Epidermal melanocyte (primary cell): Measurements from ENCODE around the gene MAS1L.
"Not testable (repeated sequence)": the region's sequence is repeated elsewhere in the genome, so short reads cannot be mapped to it uniquely, and the experiment has no call there.

Source experiments
- DNase-seq: peaks from one replicate; pipeline ENCODE4 v3.0.0; 2011; ENCODE audit warnings: low spot score; ENCODE audit not compliant: insufficient read length

The MAS1L gene

DNA sequence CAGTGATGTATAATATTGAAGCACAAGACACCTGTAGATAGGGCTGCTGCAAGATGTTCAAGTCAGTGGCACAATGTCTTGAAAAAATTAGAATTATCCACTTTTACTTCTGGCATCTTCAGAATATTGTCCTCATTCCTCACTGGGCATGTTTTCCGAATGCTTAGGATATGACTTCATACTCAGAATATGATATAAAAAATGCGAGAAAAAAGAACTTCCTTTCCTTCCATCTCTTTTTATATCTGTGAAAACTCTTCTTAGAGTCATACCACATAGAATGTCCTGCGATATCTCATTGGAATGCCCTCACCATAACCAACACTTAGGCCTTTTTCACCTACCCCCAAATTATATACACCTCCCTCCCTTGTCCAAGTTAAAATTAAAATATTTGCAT is 4.6 kb downstream of the MAS1L start:
- no peak for DNase-seq

DNA sequence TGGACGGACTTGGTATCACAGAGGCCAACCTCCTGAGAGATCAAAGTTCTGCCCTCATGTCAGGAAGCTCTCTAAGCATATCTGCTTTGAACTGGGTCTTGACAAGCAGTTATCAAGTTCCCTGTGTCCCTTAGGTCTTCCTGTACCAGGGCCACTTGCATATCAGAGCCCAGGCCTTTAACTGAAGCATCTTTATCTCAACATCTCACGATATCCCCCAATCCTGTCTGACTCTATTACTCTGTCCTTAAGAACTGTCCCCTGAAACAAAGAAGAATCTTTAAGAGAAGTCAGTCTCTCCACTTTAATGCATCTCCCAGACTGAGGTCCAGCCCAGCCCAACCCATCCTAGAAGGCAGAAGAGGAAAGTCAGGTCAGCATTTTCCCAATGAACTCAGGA is 8.2 kb downstream of the MAS1L start:
- DNase-seq, result no peak

DNA sequence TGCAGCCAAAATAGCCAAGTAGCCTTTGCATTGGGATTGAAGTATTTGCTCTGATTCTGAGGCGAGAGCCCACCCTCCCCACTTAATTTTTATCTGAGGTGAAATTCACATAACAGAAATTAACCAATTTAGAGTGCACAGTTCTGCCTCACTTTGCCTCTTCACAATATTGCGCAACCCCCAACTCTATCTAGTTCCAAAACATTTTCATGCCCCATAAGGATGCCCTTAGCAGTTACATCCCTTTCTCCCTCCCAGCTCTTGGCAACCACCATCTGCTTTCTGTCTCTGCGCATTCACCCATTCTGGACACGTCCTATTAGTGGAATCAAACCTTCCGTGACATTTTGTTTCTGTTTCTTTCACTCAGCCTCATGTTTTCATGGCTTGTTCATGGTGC is 9.0 kb downstream of the MAS1L start:
- DNase-seq, result no peak

DNA sequence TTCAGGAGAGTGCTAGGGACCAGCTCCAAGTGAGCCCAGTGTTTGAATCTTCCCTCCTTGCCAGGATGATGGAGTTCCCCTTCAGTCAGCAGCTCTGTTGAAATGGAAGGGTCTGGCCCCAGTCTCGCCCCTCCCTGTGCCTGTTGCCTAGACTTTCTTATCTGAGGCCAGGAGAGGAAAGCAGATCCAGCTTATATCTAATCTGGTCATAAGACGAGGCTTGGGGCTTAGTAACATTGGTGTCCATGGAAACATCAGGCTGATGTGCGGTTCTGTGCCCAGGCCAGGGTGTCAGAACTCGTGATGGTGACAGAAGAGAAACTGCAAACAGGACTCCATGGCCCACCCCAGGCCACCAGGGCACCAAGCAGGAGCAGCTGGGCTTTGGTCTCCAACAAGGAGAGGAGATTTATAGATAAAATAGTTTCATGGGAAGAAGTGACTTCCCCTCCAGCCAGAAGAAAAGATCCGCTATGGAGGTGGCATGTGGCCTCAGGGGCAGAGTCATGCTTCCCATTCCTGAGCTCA is 9.8 kb downstream of the MAS1L start:
- no peak for DNase-seq

DNA sequence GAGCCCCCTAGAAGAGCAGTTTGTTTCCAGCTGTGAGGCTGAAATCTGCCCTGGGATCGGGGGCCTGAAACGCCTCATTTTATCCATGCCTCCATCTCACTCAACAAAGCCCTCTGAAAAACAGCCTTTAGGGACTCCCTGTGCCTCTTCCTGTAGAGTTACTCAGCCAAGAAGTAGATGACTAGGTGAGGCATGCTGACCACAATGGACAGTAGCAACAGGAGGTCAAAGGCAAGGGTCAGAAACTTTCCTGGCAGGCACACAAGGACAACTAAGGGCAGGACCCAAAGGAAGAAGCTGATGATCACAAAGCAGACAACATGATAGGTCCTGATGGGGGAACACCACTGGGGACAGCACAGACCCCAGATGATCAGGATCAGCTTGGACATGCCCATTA is 12.8 kb downstream of the MAS1L start:
- no peak for DNase-seq

DNA sequence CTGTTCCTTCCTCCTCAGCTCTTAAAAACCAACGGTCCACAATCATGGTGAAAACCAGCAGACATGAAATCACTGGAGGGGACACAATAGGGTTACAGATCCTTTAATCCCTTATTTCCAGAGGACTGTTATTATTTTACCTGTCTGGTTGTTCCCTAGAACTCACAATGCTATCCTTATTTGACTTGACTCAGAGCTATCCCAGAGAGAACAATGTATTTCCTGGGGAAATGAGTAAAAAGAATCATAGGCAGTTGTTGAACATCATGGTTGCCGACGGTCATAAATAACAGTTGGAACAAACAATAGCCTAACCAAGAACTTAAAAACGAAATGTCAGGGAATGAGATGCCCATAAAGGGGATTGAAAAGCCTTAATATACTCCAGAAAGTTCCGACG is 21.5 kb downstream of the MAS1L start:
- DNase-seq, result no peak

DNA sequence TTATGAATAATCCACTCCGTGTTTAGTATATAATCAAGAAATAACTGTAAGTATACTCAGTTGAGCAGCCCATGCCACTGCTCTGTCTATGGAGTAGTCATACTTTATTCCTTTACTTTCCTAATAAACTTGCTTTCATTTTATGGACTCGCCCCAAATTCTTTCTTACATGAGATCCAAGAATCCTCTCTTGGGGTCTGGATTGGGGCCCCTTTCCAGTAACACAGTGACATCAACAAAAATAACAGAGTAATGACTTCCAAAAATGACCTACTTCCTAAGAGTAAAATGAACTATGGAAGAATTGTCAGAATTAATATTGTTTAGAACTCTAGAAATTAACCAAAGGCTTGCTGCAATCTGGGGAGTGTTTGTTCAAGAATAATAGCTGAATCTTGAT is 22.0 kb downstream of the MAS1L start:
- DNase-seq, result no peak

DNA sequence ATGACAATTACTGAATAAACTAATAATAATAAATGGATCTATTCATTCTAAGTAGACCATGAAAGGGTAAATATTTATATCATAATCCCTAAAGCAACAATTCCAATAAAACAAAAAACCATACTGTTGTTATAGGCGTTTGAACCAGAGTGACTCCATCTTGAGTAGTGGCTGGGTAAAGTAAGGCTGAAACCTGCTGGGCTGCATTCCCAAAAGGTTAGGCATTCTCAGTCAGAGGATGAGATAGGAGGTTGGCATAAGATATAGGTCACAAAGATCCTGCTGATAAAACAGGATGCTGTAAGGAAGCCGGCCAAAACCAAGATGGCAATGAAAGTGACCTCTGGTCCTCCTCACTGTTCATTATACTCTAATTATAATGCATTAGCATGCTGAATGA is 22.5 kb downstream of the MAS1L start:
- no peak for DNase-seq

DNA sequence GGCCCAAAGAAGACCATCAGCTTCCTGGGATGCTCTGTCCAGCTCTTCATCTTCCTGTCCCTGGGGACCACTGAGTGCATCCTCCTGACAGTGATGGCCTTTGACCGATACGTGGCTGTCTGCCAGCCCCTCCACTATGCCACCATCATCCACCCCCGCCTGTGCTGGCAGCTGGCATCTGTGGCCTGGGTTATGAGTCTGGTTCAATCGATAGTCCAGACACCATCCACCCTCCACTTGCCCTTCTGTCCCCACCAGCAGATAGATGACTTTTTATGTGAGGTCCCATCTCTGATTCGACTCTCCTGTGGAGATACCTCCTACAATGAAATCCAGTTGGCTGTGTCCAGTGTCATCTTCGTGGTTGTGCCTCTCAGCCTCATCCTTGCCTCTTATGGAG is 25.7 kb downstream of the MAS1L start:
- no peak for DNase-seq

DNA sequence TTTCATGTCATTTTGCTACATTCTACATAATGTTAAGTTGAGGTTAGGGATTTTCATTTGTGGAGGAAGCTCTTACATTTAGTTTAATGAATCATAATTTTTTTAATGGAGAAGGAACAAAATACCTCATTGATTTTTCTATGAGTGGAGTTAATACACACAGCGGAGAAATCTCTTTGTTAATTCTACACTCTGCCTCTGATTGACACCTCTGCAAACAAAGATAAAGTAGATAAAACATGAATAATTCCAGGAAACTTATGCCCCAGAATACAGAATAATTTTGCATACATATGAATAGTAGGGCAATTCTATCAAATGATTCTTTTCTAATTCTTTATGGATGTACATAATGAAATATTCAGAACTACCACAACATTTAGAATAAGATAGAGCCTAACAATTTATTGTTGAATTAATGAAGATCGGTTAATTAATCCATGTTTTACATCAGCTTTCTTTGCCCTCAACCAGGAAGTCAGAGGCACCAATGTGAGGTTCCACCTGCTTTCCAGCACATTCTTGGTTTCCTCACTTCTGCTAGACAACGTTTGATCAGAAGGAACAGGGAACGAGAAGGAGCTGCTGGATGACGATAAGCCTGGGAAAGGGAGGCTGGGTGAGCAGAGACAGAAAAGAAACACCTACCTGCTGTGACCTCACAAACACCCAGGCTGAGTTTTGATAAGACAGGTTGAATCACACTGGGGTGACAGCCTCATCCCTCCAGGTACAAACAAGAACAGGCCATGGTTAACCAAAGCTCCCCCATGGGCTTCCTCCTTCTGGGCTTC is 26.5 kb downstream of the MAS1L start:
- no peak for DNase-seq

DNA sequence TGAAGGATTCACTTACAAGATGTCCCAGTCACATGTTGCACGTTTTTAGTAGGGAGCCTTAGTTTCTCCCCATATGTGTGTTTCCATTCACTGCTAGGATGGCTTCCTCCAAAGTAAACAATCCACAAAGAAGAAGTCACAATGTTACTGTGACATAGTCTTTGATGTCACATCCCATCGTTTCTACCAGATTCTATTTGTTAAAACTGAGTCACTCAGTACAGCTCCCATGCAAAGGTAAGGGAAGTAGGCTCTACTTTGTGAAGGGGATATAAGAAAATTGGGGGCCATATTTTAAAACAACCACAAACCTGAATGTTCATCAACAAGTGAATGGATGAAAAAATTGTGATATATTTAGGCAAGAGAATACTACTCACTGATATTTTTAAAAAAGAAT is 30.8 kb downstream of the MAS1L start, which contains the start of the genes OR11A1 and OR2H1:
OR11A1 (minus strand) TSS at position 101 of the 400 bp plus-strand sequence. CDS start 29,430 bp downstream, outside the sequence.
OR2H1 (plus strand) TSS at position 185 of the 400 bp plus-strand sequence. CDS start 4,615 bp downstream, outside the sequence.
- no peak for DNase-seq

DNA sequence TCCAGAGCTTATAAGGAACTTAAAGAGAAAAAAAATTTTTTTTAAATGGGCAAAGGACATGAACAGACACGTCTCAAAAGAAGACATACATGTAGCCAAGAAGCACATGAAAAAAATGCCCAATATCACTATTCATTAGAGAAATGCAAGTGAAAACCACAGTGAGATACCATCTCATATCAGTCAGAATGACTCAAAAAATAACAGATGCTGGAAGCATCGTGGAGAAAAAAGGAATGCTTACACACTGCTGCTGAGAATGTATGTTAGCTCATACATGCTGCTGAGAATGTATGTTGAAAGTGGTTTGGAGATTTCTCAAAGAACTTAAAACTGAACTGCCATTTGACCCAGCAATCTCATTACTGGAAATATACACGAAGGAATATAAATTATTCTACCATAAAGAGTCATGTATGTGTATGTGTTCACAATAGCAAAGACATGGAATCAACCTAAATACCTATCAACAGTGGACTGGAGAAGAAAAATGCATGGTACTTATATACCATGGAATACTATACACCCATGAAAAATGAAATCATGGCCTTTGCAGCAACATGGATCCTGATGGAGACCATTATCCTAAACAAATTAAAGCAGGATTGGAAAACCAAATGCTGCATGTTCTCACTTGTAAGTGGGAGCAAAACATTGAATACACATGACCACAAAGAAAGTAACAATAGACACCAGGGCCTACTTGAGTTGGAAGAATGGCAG is 36.1 kb downstream of the MAS1L start:
- no peak for DNase-seq

DNA sequence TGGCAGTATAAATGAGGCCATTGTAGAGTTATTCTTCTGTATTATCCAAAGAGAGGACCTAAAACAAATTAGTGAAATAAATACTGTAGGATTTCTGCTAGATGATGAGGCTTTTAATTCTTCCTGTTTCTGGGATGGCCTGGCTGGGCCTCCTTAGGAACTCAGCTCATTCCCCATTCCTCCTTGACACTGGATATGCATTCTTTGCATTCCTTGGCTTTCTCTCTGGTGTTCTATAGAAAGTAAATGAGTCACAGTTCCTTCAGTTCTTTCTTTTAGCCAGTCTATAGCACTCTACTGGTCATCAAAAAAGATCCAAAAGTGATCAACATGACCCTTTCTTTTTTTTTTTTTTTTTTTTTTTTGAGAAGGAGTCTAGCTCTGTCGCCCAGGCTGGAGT is 40.1 kb downstream of the MAS1L start:
- no peak for DNase-seq

DNA sequence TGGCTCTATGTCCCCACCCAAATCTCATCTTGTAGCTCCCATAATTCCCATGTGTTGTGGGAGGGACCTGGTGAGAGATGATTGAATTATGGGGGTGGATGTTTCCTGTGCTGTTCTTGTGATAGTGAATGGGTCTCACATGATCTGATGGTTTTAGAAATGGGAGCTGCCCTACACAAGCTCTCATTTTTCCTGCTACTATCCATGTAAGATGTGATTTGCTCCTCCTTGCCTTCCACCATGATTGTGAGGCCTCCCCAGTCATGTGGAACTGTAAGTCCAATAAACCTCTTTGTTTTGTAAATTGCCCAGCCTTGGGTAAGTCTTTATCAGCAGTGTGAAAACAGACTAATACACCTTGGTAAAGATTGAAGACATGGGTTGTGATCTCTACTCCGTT is 43.7 kb downstream of the MAS1L start:
- not testable (repeated sequence) for DNase-seq

DNA sequence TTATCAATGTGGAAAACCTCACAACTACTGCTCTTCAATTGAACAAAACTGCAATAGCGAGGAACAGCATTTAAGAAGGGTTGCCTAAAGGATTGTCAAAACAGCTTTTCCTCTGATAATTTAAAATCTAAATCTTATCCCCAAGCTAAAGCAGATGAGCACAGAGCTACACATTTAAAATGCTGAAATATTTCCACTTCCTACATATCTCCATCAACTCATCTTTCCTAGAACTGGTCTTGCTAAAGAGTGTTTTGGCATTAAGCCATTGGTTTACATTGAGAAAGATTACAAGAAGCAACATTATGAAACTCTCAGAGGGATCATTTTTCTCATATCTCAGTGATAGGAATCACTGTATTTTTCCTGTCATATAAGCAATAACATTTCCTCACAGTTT is 45.0 kb downstream of the MAS1L start:
- no peak for DNase-seq

DNA sequence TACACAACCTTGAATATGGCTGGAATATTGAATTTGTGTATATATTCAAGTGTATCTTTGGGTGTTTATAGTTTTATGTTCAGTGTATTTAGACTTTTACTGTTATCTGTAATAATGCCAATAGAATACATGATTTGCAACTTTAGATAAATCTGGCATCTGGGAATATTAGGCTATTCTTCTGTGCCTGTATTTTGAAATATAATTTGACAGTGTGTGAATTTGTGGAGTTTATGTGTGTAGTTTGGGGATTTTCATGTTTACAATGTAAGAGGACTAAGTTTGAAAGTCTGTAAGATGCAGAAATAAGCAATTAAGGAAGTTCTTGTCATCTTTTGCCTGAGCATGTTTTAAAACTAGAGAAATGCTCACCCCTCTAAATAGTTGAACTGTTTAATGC is 48.8 kb downstream of the MAS1L start, which contains the start of gene OR10C1:
OR10C1 (plus strand) TSS at position 301 of the 400 bp plus-strand sequence. CDS start 710 bp downstream, outside the sequence.
- no peak for DNase-seq

DNA sequence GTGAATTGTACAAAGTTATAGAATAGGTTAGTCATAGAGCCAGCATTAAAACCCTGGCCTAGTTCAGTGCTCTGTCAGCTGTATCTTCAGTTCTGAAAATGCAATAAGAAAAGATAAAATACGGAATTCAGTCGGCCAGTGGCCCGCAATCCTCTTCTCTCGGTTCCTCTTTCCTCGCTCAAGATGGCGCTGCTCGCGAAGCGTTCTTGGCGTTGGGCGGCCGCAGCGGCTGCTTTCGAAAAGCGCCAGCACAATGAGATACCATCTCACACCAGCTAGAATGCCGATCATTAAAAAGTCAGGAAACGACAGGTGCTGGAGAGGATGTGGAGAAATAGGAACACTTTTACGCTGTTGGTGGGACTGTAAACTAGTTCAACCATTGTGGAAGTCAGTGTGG is 51.0 kb downstream of the MAS1L start:
- not testable (repeated sequence) for DNase-seq
